ENCODE measurements around the gene ARHGAP6. TPM values are rescaled to one million over a fixed set of nuclear protein-coding genes. Genes with fewer than 3 reads are reported as not detected.

The ARHGAP6 gene
- total and polyA plus RNA-seq, 3 donors from 2014 or later = 4.8 to 11.8 (median 5.7) TPM

DNA sequence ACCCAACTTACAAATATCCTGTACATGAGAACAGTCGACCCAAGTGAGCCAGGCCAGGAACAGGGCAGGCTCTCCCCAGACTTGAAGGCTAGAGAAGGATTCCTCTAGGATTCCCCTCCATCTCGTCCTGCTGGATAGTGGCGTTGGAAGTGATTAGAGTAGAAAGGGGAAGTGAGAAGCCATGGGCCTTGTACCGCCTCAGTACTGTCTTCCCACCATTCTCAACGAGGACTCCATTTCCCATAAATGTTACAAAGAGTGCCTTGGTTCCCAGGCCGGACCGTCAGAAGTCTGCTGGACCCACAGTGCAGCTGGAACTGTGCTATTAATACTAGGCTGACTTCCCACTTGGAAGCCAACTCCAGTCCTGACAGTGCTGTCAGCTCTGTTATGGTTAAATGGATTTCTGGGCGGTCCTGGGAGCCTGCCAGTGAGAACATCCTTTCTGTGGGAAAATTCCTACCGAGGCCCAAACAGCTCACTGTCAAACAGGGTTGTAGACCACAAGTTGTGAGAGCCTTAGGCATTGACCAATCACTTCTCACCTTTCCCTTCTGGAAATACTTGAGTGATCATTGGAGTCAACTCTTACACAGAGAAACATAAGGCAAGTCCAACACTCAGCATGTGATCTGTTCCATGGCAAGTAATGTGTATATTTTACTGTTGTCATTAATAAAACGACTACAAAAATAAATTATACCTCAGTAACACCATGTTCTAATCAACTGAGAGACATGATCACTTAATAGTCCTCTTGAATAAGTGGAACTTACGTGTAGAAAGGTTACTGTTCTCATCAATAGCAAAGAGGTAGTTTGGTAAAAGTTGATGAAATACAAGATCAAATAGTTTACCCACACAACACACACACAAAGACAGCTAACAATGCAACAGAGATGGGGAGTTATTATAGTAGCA, 314.1 kb downstream of the ARHGAP6 start:
- peak; percentile 28 for DNase-seq
- no peaks in the 10 kb centered on the region for H3K9me3 ChIP-seq
- no peak overlapping the region for H3K27ac ChIP-seq
- intact Hi-C loops (cut with DNase I; ENCODE audit: low total_unique reads) = no loop called here
- WGBS, 2 donors = 55% methylated on average over 10 to 11 of the region's 11 CpGs
- no peaks in the 10 kb centered on the region for H3K4me1 ChIP-seq
- no peak overlapping the region for H3K4me3 ChIP-seq
- H3K27me3 ChIP-seq = no peaks in the 10 kb centered on the region
- no peaks in the 10 kb centered on the region for H3K36me3 ChIP-seq (ENCODE audit: low read depth, missing control alignments)
- no peak for TF ChIP-seq POLR2A (IDR thresholded peaks at IDR 0.05)
- TF ChIP-seq, protein P1, sequence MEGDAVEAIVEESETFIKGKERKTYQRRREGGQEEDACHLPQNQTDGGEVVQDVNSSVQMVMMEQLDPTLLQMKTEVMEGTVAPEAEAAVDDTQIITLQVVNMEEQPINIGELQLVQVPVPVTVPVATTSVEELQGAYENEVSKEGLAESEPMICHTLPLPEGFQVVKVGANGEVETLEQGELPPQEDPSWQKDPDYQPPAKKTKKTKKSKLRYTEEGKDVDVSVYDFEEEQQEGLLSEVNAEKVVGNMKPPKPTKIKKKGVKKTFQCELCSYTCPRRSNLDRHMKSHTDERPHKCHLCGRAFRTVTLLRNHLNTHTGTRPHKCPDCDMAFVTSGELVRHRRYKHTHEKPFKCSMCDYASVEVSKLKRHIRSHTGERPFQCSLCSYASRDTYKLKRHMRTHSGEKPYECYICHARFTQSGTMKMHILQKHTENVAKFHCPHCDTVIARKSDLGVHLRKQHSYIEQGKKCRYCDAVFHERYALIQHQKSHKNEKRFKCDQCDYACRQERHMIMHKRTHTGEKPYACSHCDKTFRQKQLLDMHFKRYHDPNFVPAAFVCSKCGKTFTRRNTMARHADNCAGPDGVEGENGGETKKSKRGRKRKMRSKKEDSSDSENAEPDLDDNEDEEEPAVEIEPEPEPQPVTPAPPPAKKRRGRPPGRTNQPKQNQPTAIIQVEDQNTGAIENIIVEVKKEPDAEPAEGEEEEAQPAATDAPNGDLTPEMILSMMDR (IDR thresholded peaks at IDR 0.05) = no peak

DNA sequence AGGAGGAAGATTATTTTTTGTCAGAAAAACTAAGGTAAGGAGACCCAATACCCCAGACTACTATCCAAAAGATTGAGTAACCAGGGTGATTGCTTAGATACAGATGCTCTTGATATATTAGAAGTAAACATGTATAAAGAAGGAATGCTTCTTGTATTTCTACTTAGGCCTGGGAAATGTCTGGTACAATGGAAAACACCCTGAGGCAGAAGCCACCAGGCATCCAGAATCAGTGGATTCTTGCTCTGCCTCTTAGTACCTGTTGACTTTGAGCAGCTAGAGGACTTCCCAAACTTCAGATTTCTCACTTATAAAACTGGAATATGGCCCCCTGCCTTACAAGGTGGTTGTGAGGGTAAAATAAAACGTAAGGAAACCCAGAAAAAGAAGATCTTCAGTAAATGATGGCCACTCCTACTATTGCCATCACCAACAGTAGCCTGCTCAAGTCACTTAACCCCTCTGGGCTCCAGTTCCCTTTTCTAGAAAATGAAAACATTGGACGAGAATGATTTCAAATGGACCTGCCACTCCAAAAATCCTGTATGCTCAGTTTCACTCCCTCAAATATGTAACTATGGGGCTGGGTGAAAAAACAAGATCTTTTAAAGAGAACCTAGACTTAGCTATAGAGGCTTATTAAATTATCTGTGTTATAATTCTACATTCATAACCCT, 315.9 kb downstream of the ARHGAP6 start:
- no peaks in the 10 kb centered on the region for H3K36me3 ChIP-seq (ENCODE audit: low read depth, missing control alignments)
- no peaks in the 10 kb centered on the region for H3K4me1 ChIP-seq
- no peak overlapping the region for H3K4me3 ChIP-seq
- TF ChIP-seq POLR2A (IDR thresholded peaks at IDR 0.05) = no peak
- TF ChIP-seq, protein P1 (IDR thresholded peaks at IDR 0.05) = no peak
- intact Hi-C loops (cut with DNase I; ENCODE audit: low total_unique reads) = no loop called here
- 72 to 75% methylated on average over 1 to 2 of the region's 2 CpGs for WGBS, 2 donors
- no peak overlapping the region for H3K27ac ChIP-seq
- no peaks in the 10 kb centered on the region for H3K27me3 ChIP-seq
- DNase-seq = no peak
- H3K9me3 ChIP-seq = no peaks in the 10 kb centered on the region

DNA sequence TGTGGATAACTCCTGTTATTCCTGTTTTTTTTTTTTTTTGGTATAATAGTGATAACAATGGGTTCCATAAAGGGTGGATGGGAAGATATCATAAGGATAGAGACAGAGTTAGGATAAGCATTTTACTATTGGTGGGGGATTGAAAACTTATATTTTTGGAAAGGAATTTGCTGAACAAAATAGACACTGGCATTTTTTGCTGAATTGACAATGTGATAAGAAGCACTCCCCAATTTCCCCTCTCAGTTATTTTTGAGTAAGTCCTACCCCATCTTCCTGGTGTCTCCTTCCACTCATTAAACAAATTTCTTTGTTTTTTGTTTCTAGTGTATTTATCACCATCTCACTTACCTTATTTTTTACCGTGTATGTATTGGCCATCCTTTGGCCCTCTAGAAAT, 316.7 kb downstream of the ARHGAP6 start:
- intact Hi-C loops (cut with DNase I; ENCODE audit: low total_unique reads) = no loop called here
- Histone ChIP-seq H3K9me3 (no peaks in the 10 kb centered on the region), H3K4me3 (no peak overlapping the region), H3K27ac (no peak overlapping the region), H3K27me3 (no peaks in the 10 kb centered on the region), H3K36me3 (ENCODE audit: low read depth, missing control alignments) (no peaks in the 10 kb centered on the region), H3K4me1 (no peaks in the 10 kb centered on the region)
- no peak for DNase-seq
- TF ChIP-seq, protein P1 (IDR thresholded peaks at IDR 0.05) = no peak
- no peak for TF ChIP-seq POLR2A (IDR thresholded peaks at IDR 0.05)
- 83 to 100% methylated on average over 1 of the region's 1 CpG for WGBS, 2 donors

DNA sequence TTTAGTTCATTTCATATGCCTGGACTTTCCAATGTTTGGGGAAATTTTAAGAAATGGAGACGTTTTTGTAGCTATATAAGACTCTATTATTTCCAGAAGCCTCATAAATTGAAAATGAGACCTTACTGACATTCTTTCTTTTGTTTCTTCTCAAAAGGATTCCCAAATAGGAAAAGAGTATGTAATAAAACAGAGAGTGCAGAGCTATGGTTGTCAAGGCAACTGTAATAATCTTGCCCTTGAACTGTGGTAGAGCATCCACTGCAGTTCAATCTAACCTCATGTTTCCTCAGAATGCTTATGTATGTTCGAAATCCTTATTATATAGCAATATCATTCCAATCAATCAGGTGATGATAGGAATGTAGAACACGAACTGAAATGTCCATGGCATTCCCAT, 318.4 kb downstream of the ARHGAP6 start:
- DNase-seq = no peak
- WGBS, 2 donors = 63 to 76% methylated on average over 3 of the region's 3 CpGs

More for the DNA sequence above, 318.4 kb downstream of the ARHGAP6 start:
- Histone ChIP-seq H3K27ac (no peak overlapping the region), H3K36me3 (ENCODE audit: low read depth, missing control alignments) (no peaks in the 10 kb centered on the region), H3K9me3 (no peaks in the 10 kb centered on the region), H3K4me1 (no peaks in the 10 kb centered on the region), H3K27me3 (no peaks in the 10 kb centered on the region), H3K4me3 (no peak overlapping the region)
- no peak for TF ChIP-seq POLR2A (IDR thresholded peaks at IDR 0.05)
- TF ChIP-seq, protein P1 (IDR thresholded peaks at IDR 0.05) = no peak
- intact Hi-C loops (cut with DNase I; ENCODE audit: low total_unique reads) = no loop called here
